Esophagus squamous epithelium (tissue), 4 donors: ENCODE data around the gene CEP350.

Experiments used
- POLR2A ChIP-seq, 4 donors: fragments of 450-650 bp; IDR thresholded peaks; one replicate each; pipeline ENCODE4 v1.6.1; 2017; ENCODE audit warnings: antibody characterized with exemption in 4 of 4, mild to moderate bottlenecking in 4 of 4, moderate library complexity in 3 of 4
- TF ChIP-seq, protein P1 (sequence below), 6 experiments: fragments of 450-650 bp in 4 of 6; fragments of 200-600 bp in 2 of 6; sonication (generic) in 2 of 6; IDR thresholded peaks; one replicate each; pipeline ENCODE4 v1.5.1; 2016 to 2019; ENCODE audit warnings: antibody characterized with exemption in 6 of 6, mild to moderate bottlenecking in 4 of 6, moderate library complexity in 4 of 6

DNA sequence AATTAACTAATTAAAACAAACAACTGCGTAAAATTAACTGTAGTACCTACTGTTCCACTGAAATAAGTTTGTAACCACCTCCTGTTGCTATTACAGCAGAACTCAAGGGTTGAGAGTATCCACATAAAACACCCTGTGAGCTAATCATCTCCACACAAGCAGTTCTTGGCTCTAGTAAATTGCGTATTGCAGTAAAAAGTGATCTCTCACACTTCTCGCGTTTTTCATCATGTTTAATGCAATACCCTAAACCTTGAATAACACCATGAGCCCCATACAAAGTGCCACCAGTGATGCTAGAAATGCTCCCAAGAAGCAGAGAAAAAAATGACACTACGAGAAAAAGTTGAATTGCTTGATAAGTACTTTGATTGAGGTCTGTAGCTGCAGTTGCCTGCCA lies 29.3 kb upstream of the CEP350 start:
- TF ChIP-seq, protein P1, sequence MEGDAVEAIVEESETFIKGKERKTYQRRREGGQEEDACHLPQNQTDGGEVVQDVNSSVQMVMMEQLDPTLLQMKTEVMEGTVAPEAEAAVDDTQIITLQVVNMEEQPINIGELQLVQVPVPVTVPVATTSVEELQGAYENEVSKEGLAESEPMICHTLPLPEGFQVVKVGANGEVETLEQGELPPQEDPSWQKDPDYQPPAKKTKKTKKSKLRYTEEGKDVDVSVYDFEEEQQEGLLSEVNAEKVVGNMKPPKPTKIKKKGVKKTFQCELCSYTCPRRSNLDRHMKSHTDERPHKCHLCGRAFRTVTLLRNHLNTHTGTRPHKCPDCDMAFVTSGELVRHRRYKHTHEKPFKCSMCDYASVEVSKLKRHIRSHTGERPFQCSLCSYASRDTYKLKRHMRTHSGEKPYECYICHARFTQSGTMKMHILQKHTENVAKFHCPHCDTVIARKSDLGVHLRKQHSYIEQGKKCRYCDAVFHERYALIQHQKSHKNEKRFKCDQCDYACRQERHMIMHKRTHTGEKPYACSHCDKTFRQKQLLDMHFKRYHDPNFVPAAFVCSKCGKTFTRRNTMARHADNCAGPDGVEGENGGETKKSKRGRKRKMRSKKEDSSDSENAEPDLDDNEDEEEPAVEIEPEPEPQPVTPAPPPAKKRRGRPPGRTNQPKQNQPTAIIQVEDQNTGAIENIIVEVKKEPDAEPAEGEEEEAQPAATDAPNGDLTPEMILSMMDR (IDR thresholded peaks at IDR 0.05), result no peak
- no peak for TF ChIP-seq POLR2A (IDR thresholded peaks at IDR 0.05)
